Ovary (tissue), 9 donors: ENCODE measurements around the gene CEP131. TPM values are rescaled to one million over a fixed set of nuclear protein-coding genes. Genes with fewer than 3 reads are reported as not detected.

Experiments used
- DNase-seq, 5 donors: peaks; one replicate each; pipeline ENCODE4 v3.0.0-alpha.2; 2019 to 2020
- H3K27ac ChIP-seq, 2 donors: fragments of 200-600 bp; one replicate each; pipeline versions ENCODE4 v1.5.1 to v1.8.0; 2019 to 2022
- H3K27me3 ChIP-seq: fragments of 200-600 bp; one replicate; pipeline ENCODE4 v1.8.0; 2022
- H3K36me3 ChIP-seq: fragments of 200-600 bp; sonication (generic); one replicate; pipeline ENCODE4 v1.5.1; 2019
- H3K4me1 ChIP-seq: one replicate; pipeline ENCODE4 v1.8.1; 2013; ENCODE audit warnings: mild to moderate bottlenecking, moderate library complexity; ENCODE audit not compliant: insufficient read depth
- H3K4me3 ChIP-seq: fragments of 200-600 bp; sonication (generic); one replicate; pipeline ENCODE4 v1.5.1; 2017
- H3K9me3 ChIP-seq, 2 donors: fragments of 200-600 bp in 1 of 2; sonication (generic) in 1 of 2; one replicate each; pipeline versions ENCODE4 v1.5.1 to v1.8.1; 2013 to 2019; ENCODE audit warnings: mild to moderate bottlenecking in 1 of 2, moderate library complexity in 1 of 2
- EP300 ChIP-seq: sonication (generic); formaldehyde crosslinking; IDR thresholded peaks from one replicate; pipeline ENCODE4 v1.6.1; 2017; ENCODE audit warnings: antibody characterized with exemption
- POLR2A ChIP-seq: fragments of 450-650 bp; IDR thresholded peaks from one replicate; pipeline ENCODE4 v1.6.1; 2017; ENCODE audit warnings: antibody characterized with exemption, mild to moderate bottlenecking, moderate library complexity
- WGBS, 3 donors: extraction: QIAGEN DNeasy Blood & Tissue Kit in 1 of 3; methylation state at CpG; one replicate each; pipeline versions ENCODE4 v1.1.5 to v1.1.7; 2013 to 2017; 5-methylcytosine and 5-hydroxymethylcytosine counted together
- intact Hi-C, 4 donors: fragments of 100-400 bp; cut with DNase I; formaldehyde crosslinking; loops; one replicate each; pipeline versions ENCODE4 v1.11.0 to v1.15.1; 2022 to 2023
- polyA plus RNA-seq, 2 donors: library from polyadenylated mRNA; stranded (reverse); fragments of 200-250 nt in 1 of 2; fragments of 350-450 nt in 1 of 2; fragmentation: Illumina TruSeq in 1 of 2; extraction: RNeasy Lipid Tissue Mini Kit (QIAGEN cat#74804) in 1 of 2; gene quantifications; one replicate each; pipeline ENCODE4 v1.2.3, GENCODE V29; 2013 to 2014
- total RNA-seq, 7 donors: library from RNA; depleted of rRNA in 2 of 7; stranded (reverse); fragments of >200 nt in 2 of 7; fragmentation: NEBNext Ultra II Directional in 3 of 7; extraction: Animal tissue kit (Norgen Biotek cat#: 25700) in 3 of 7; gene quantifications; one replicate each; pipeline versions ENCODE4 v1.1.0 to v1.2.4, GENCODE V29; 2016 to 2023
- TF ChIP-seq, protein P1 (sequence below), 3 donors: fragments of 450-650 bp in 2 of 3; fragments of 200-600 bp in 1 of 3; IDR thresholded peaks; one replicate each; pipeline versions ENCODE4 v1.5.1 to v1.8.0; 2016 to 2022; ENCODE audit warnings: antibody characterized with exemption in 3 of 3, mild to moderate bottlenecking in 1 of 3
- donor health status: DM: no; HTN: no; CAD: no; lungs with moderate emphysema.
- donor health status: DM: no; HTN: no; CAD: no.
- donor health status: Bipolar disorder and iron deficiency.
- donor health status: DM: yes; HTN: yes; CAD: no.
- donor health status: DM: no; HTN: no; CAD: no.
- donor health status: DM: yes; HTN: yes; CAD: no.

CEP131 gene
- total and polyA plus RNA-seq, 9 donors, result 0.22 to 10.7 (median 8.8) TPM

DNA sequence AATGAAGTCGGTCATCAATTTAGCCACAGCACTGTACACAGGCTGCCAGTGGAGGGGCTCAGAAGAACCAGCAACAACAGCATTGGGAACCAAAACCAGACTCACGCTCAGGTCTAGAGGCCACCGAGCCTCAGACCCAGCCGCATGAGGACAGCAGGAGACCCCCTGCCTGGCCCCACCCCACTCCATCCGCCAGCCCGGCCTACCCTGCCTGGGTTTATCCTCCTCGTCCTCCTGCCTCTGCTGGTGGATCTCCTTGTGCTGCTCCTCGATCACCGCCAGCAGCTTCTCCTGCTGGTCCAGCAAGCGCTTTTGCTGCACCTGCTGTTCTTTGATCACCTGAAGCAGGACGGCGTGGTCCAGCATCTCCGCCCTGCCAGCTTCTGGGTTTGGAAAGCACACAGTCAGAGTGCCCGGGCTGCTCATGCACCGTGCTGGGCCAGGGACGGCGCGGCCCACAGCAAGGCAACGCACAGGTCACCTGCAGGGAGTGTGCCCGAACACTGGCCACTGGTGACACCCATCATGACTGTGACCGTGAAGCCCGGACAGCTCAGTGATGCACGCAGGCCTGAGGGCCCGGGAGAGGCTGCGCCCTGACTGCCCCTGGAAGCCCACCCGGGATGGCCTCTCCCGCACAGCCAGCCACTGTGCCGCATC, 24.0 kb upstream of the CEP131 start:
- no peak for DNase-seq
- Histone ChIP-seq H3K9me3 (no peaks in the 10 kb centered on the region), H3K27ac (no peak overlapping the region), H3K27me3 (no peaks in the 10 kb centered on the region), H3K4me3 (no peak overlapping the region), H3K36me3 (no peaks in the 10 kb centered on the region), H3K4me1 (no peaks in the 10 kb centered on the region)
- intact Hi-C loops, result no loop called here
- TF ChIP-seq POLR2A (no peak), EP300 (no peak)
- TF ChIP-seq, protein P1, sequence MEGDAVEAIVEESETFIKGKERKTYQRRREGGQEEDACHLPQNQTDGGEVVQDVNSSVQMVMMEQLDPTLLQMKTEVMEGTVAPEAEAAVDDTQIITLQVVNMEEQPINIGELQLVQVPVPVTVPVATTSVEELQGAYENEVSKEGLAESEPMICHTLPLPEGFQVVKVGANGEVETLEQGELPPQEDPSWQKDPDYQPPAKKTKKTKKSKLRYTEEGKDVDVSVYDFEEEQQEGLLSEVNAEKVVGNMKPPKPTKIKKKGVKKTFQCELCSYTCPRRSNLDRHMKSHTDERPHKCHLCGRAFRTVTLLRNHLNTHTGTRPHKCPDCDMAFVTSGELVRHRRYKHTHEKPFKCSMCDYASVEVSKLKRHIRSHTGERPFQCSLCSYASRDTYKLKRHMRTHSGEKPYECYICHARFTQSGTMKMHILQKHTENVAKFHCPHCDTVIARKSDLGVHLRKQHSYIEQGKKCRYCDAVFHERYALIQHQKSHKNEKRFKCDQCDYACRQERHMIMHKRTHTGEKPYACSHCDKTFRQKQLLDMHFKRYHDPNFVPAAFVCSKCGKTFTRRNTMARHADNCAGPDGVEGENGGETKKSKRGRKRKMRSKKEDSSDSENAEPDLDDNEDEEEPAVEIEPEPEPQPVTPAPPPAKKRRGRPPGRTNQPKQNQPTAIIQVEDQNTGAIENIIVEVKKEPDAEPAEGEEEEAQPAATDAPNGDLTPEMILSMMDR (IDR thresholded peaks at IDR 0.05), result no peak
- WGBS, 3 donors, result 90 to 93% (median 92%) methylated on average over 28 of the region's 28 CpGs

DNA sequence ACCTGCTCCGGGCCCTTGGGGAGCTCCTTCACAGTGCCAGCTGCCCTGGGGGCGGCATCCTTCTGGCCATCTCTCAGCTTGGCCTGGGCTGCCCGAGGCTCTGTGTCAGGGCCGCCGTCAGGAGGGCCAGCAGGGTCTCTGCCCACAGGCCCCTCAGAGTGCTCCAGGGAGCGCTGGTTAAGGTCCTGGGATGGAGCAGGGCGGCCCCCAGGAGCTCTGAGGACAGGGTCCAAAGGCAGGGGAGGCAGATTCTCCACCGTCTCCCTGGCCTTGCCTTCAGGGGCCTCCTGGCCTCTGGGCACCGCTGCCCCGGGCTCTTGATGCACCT, 23.5 kb upstream of the CEP131 start:
- no peaks in the 10 kb centered on the region for H3K36me3 ChIP-seq

DNA sequence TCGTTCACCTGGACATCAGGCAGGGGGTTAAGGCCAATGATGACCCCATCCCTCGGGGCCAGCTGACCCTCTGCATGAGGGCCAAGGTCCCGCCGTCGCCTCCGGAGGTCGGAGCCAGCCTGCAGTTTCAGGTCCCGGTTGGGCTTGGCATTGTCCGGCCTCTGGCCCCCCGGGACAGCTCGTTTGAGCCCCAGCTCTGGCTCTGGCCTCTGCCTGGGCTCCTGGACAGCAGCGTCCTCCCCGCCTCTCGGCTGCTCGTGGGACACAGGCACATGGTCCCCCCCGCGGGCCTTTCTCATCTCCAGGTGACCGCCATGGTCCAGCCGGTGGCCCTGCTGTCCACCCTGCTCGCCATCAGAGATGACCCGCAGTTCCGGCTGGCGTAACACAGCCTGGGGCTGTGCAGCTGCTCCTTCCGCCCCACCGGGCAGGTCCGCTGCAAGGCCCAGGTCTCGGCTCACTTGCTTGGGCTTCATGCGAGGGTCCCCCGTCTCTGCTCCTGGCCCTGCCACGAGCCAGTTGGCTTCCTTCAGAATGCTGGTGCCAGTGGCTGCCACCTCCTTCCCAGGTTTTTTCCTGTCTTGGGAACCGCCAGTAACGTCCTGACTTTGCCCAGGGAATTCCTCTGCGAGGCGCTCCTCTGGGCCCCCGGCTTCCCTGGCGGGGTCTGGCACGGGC, 23.0 kb upstream of the CEP131 start:
- intact Hi-C loops, result no loop called here
- no peaks in the 10 kb centered on the region for H3K4me1 ChIP-seq
- DNase-seq, result no peak
- WGBS, 3 donors, result 71 to 84% (median 72%) methylated on average over 30 to 37 of the region's 37 CpGs
- no peaks in the 10 kb centered on the region for H3K9me3 ChIP-seq
- H3K4me3 ChIP-seq, result no peak overlapping the region
- H3K27ac ChIP-seq, result no peak overlapping the region
- no peaks in the 10 kb centered on the region for H3K27me3 ChIP-seq
- no peak for TF ChIP-seq POLR2A
- TF ChIP-seq, protein P1 (IDR thresholded peaks at IDR 0.05), result no peak
- TF ChIP-seq EP300, result no peak
- H3K36me3 ChIP-seq, result no peaks in the 10 kb centered on the region

More for the DNA sequence above, 23.5 kb upstream of the CEP131 start:
- Histone ChIP-seq H3K4me1 (no peaks in the 10 kb centered on the region), H3K4me3 (no peak overlapping the region), H3K27me3 (no peaks in the 10 kb centered on the region), H3K27ac (no peak overlapping the region), H3K9me3 (no peaks in the 10 kb centered on the region)
- TF ChIP-seq EP300 (no peak), POLR2A (no peak)
- TF ChIP-seq, protein P1 (IDR thresholded peaks at IDR 0.05), result no peak
- no peak for DNase-seq
- intact Hi-C loops, result no loop called here
- 87 to 92% (median 88%) methylated on average over 10 of the region's 10 CpGs for WGBS, 3 donors

DNA sequence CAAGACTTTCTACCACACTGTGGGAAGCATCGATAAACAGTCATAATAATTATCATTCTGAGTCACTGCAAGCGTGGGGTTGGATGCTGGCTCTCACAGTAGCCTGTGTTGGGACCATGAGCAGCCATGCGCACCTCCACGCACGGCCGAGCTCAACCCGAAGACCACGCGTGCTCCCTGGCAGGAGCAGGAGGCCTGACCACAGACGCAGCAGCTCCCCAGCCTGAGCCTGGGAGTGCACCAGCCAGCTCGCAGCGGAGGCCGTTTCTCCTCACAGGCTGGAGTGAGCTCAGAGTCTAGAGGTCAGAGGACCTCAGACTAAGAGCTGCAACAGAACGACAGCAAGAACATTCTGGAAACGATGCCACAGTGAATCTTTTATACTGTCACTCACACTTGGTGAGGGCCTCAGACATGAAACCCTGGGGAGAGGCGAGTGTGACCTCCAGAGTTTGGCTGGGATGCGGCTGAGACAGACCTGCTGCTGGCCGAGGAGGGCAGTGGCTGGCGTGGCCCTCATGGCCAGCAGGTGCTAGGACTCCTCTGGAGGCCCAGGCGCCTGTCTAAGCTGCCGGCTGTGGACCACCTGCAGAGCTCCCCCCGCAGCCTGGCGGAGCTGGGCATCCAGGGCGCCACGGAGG, 22.4 kb upstream of the CEP131 start:
- TF ChIP-seq, protein P1 (IDR thresholded peaks at IDR 0.05), result no peak
- TF ChIP-seq POLR2A (no peak), EP300 (no peak)
- intact Hi-C loops, result no loop called here
- H3K27ac ChIP-seq, result no peak overlapping the region
- no peak overlapping the region for H3K4me3 ChIP-seq
- H3K27me3 ChIP-seq, result no peaks in the 10 kb centered on the region
- no peaks in the 10 kb centered on the region for H3K4me1 ChIP-seq
- no peaks in the 10 kb centered on the region for H3K36me3 ChIP-seq
- H3K9me3 ChIP-seq, result no peaks in the 10 kb centered on the region
- 54 to 62% (median 55%) methylated on average over 19 to 25 of the region's 25 CpGs for WGBS, 3 donors
- no peak for DNase-seq
